HepG2 (cell line): Measurements from ENCODE around the gene MC1R. TPM values are rescaled to one million over a fixed set of nuclear protein-coding genes. Genes with fewer than 3 reads are reported as not detected.

Experiments used
- CCAR2 ChIP-seq: fragments of 200-400 bp; formaldehyde crosslinking; optimal IDR thresholded peaks from 2 replicates; pipeline ENCODE3; 2018; ENCODE audit warnings: low read depth, mild to moderate bottlenecking, low read length, moderate library complexity
- HNRNPUL1 ChIP-seq: fragments of 200-400 bp; formaldehyde crosslinking; IDR thresholded peaks from 2 replicates; pipeline ENCODE4 v1.6.1; 2017; ENCODE audit warnings: low read depth, mild to moderate bottlenecking, low read length, moderate library complexity
- MAZ ChIP-seq, 2 experiments: sonication (generic) in 1 of 2; formaldehyde crosslinking in 1 of 2; IDR thresholded peaks; 2 replicates each; pipeline versions ENCODE4 v1.5.0 to v1.6.1; 2012 to 2020; ENCODE audit warnings: low read depth in 2 of 2, mild to moderate bottlenecking in 2 of 2, borderline replicate concordance in 1 of 2, improper control_type of control experiment in 1 of 2, low read length in 1 of 2, missing genetic modification reagents in 1 of 2, moderate library complexity in 1 of 2
- RBM22 ChIP-seq: fragments of 200-400 bp; formaldehyde crosslinking; optimal IDR thresholded peaks from 2 replicates; pipeline ENCODE3; 2017; ENCODE audit warnings: mild to moderate bottlenecking, low read length, moderate library complexity
- RXRB ChIP-seq: IDR thresholded peaks from 2 replicates; pipeline ENCODE4 v1.6.1; 2016; ENCODE audit warnings: borderline replicate concordance, missing genetic modification reagents, missing compliant biosample characterization
- SP2 ChIP-seq: sonication (generic); formaldehyde crosslinking; IDR thresholded peaks from 2 replicates; pipeline ENCODE4 v1.5.1; 2020; ENCODE audit warnings: mild to moderate bottlenecking, missing genetic modification reagents
- SRY ChIP-seq: sonication (generic); formaldehyde crosslinking; IDR thresholded peaks from 2 replicates; pipeline ENCODE4 v1.8.0; 2022; ENCODE audit warnings: mild to moderate bottlenecking, missing genetic modification reagents
- STAT5B ChIP-seq: sonication (generic); formaldehyde crosslinking; IDR thresholded peaks from 2 replicates; pipeline ENCODE4 v1.4.0; 2020; ENCODE audit warnings: missing genetic modification reagents
- TBX2 ChIP-seq: sonication (generic); formaldehyde crosslinking; IDR thresholded peaks from 2 replicates; pipeline ENCODE4 v1.5.0; 2020; ENCODE audit warnings: missing genetic modification reagents, mild to moderate bottlenecking, borderline replicate concordance
- ZNF264 ChIP-seq: sonication (generic); formaldehyde crosslinking; IDR thresholded peaks from 2 replicates; pipeline ENCODE4 v1.4.0; 2020; ENCODE audit warnings: missing genetic modification reagents
- ZNF333 ChIP-seq: sonication (generic); formaldehyde crosslinking; IDR thresholded peaks from 2 replicates; pipeline ENCODE4 v1.4.0; 2020; ENCODE audit warnings: mild to moderate bottlenecking, missing genetic modification reagents, borderline replicate concordance
- ZNF34 ChIP-seq: sonication (generic); formaldehyde crosslinking; IDR thresholded peaks from 2 replicates; pipeline ENCODE4 v1.4.0; 2020; ENCODE audit warnings: mild to moderate bottlenecking, missing genetic modification reagents, borderline replicate concordance
- ZNF546 ChIP-seq: sonication (generic); formaldehyde crosslinking; conservative IDR thresholded peaks from 2 replicates; pipeline ENCODE4 v1.8.1; 2023; ENCODE audit warnings: mild to moderate bottlenecking, missing genetic modification reagents
- ZNF674 ChIP-seq: sonication (generic); formaldehyde crosslinking; IDR thresholded peaks from 2 replicates; pipeline ENCODE4 v1.5.0; 2020; ENCODE audit warnings: low read depth, mild to moderate bottlenecking, missing genetic modification reagents
- ZNF775 ChIP-seq: sonication (generic); formaldehyde crosslinking; IDR thresholded peaks from 2 replicates; pipeline ENCODE4 v1.4.0; 2020; ENCODE audit warnings: missing genetic modification reagents, mild to moderate bottlenecking, moderate library complexity, borderline replicate concordance
- polyA plus RNA-seq, 8 experiments: library from polyadenylated mRNA; depleted of rRNA in 3 of 8; stranded (reverse) in 7 of 8; unstranded in 1 of 8; fragments of >200 nt; fragmentation: Illumina TruSeq in 4 of 8; extraction: Trizol in 4 of 8; gene quantifications; 2 replicates each; pipeline versions ENCODE4 v1.2.1 to v1.2.3, GENCODE V29; 2011 to 2016; ENCODE audit warnings: low read depth in 4 of 8, missing spikeins in 1 of 8, mixed read lengths in 1 of 8; ENCODE audit not compliant: insufficient read depth in 1 of 8
- total RNA-seq, 5 experiments: library from RNA; depleted of rRNA; stranded (reverse); fragments of >200 nt; fragmentation: Illumina TruSeq; extraction: Trizol; gene quantifications; 2 replicates each; pipeline ENCODE4 v1.2.3, GENCODE V29; 2016; ENCODE audit warnings: low read depth in 1 of 5
- TF ChIP-seq, protein P1 (sequence below): sonication (generic); formaldehyde crosslinking; IDR thresholded peaks from 2 replicates; pipeline ENCODE4 v1.4.0; 2020; ENCODE audit warnings: mild to moderate bottlenecking, missing genetic modification reagents
- TF ChIP-seq, protein P2 (sequence below): sonication (generic); formaldehyde crosslinking; IDR thresholded peaks from 2 replicates; pipeline ENCODE4 v1.9.0; 2021; ENCODE audit warnings: missing genetic modification reagents, borderline replicate concordance

The MC1R gene
- total and polyA plus RNA-seq, 2 of the 13 experiments (the other 11 are each of a cell fraction or from before 2014, with no cell fraction given): 9.1 to 14.8 TPM

DNA sequence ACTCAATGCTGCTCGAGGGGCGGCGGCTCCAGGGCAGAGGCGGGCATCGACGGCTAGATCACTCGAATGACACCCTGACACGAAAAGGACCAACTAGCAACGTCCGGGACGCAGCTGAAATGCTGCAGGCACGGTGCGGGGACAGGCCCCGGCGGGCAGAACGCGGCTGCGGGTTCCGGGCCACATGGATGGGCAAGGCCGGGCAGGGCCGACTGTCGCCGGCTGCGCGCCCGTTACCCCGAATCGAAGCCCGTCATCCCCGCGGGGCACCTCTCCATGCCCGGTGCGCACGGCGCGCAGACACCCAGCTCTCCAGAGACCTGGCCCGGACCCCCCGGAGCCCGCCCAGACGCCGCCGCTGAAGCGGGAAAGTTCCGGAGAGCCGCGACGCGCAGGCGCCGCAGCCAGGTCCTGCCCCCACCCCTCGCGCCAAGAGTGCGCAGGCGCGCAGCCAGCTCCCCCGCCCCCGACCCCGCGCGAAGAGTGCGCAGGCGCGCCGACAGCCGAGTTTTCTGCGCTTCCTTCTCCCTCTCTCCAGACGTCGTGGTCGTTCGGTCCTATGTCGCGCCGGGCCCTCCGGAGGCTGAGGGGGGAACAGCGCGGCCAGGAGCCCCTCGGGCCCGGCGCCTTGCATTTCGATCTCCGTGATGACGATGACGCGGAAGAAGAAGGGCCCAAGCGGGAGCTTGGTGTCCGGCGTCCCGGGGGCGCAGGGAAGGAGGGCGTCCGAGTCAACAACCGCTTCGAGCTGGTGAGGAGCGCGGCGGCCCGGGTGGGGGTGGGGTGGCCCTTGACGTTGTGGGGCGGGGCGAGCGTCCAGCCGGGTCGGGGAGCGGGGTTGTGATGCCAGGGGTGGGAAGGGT is 45.3 kb upstream of the MC1R start, which contains the start of gene TCF25 (continued):
- peak; percentile 15; the same call in 1 of the 2 replicates for TF ChIP-seq ZNF775 (CRISPR knock-in tag)
- 0 out of 2 replicates have a peak, but pooled peaks have one; percentile 66 for TF ChIP-seq ZNF34 (CRISPR knock-in tag)
- no peak for TF ChIP-seq CCAR2
- TF ChIP-seq ZNF546: peak; percentile 97
- no peak for TF ChIP-seq RBM22
- TF ChIP-seq, protein P1, sequence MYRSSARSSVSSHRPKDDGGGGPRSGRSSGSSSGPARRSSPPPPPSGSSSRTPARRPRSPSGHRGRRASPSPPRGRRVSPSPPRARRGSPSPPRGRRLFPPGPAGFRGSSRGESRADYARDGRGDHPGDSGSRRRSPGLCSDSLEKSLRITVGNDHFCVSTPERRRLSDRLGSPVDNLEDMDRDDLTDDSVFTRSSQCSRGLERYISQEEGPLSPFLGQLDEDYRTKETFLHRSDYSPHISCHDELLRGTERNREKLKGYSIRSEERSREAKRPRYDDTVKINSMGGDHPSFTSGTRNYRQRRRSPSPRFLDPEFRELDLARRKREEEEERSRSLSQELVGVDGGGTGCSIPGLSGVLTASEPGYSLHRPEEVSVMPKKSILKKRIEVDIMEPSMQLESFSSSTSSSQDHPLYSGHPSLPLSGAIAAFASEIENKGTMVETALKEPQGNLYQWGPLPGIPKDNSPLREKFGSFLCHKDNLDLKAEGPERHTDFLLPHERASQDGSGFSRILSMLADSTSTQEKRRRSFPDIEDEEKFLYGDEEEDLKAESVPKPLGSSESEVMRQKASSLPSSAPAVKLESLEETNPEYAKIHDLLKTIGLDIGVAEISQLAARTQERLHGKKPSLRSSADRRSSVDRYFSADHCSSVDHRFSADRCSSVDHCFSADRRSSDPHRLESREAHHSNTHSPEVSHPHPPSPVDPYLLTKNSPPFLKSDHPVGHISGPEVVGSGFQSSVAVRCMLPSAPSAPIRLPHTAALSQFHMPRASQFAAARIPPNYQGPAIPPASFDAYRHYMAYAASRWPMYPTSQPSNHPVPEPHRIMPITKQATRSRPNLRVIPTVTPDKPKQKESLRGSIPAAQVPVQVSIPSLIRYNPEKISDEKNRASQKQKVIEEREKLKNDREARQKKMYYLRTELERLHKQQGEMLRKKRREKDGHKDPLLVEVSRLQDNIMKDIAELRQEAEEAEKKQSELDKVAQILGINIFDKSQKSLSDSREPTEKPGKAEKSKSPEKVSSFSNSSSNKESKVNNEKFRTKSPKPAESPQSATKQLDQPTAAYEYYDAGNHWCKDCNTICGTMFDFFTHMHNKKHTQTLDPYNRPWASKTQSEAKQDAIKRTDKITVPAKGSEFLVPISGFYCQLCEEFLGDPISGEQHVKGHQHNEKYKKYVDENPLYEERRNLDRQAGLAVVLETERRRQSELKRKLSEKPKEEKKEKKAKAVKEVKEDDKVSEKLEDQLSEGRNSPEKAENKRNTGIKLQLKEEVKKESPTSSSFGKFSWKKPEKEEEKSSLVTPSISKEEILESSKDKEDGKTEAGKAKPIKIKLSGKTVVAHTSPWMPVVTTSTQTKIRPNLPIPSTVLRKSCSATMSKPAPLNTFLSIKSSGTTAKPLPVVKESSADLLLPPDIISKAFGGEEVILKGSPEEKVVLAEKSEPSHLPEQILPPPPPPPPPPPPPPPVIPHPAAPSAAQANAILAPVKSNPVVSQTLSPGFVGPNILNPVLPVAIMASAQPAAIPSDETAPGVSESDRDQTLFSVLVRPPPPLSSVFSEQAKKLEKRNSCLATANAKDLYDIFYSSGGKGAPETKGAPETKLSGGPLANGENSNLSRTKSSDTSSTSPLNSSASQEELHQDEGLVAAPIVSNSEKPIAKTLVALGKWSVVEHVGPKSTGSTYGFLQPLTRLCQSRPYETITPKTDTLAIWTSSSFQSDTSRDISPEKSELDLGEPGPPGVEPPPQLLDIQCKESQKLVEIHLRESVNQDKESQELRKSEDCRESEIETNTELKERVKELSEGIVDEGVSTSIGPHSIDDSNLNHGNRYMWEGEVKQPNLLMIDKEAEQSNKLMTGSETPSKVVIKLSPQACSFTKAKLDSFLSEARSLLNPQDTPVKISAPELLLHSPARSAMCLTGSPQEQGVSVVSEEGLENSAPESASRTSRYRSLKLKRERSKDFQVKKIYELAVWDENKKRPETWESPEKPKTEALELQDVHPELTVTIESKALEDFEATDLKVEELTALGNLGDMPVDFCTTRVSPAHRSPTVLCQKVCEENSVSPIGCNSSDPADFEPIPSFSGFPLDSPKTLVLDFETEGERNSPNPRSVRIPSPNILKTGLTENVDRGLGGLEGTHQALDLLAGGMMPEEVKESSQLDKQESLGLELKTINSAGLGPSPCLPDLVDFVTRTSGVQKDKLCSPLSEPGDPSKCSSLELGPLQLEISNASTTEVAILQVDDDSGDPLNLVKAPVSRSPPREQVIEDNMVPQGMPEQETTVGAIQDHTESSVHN (CRISPR knock-in tag): peak; percentile 92; the same call in 1 of the 2 replicates
- TF ChIP-seq SRY (CRISPR knock-in tag): peak; percentile 99
- peak; percentile 70; the same call in 1 of the 2 replicates for TF ChIP-seq ZNF264
- TF ChIP-seq TBX2 (CRISPR knock-in tag): peak; percentile 74
- no peak for TF ChIP-seq ZNF674 (CRISPR knock-in tag)
- peak; percentile 92 for TF ChIP-seq ZNF333 (CRISPR knock-in tag)
- TF ChIP-seq, protein P2, sequence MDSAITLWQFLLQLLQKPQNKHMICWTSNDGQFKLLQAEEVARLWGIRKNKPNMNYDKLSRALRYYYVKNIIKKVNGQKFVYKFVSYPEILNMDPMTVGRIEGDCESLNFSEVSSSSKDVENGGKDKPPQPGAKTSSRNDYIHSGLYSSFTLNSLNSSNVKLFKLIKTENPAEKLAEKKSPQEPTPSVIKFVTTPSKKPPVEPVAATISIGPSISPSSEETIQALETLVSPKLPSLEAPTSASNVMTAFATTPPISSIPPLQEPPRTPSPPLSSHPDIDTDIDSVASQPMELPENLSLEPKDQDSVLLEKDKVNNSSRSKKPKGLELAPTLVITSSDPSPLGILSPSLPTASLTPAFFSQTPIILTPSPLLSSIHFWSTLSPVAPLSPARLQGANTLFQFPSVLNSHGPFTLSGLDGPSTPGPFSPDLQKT (CRISPR knock-in tag): peak; percentile 74; the same call in 1 of the 2 replicates
- no peak for TF ChIP-seq SP2 (CRISPR knock-in tag)
- TF ChIP-seq STAT5B (CRISPR knock-in tag): peak; percentile 79
- TF ChIP-seq HNRNPUL1: no peak
- TF ChIP-seq RXRB (CRISPR knock-in tag): no peak; the same call in 1 of the 2 replicates
- peak; percentile 62 for TF ChIP-seq MAZ (IDR thresholded peaks at IDR 0.05; ENCODE audit: borderline replicate concordance, low read depth, low read length)
- no peak; the same call in 1 of the 2 replicates for TF ChIP-seq MAZ (CRISPR knock-in tag; IDR thresholded peaks at IDR 0.05; ENCODE audit: low read depth)
